NCI-H510A (cell line): ENCODE measurements around the gene KLHL1.
A peak's percentile ranks its signal among the peaks of the same experiment; 100 is the strongest.

ENCODE experiments used
- DNase-seq: peaks from one replicate; lab custom pipeline; 2025; lab: John Stamatoyannopoulos, UW

The KLHL1 gene

DNA sequence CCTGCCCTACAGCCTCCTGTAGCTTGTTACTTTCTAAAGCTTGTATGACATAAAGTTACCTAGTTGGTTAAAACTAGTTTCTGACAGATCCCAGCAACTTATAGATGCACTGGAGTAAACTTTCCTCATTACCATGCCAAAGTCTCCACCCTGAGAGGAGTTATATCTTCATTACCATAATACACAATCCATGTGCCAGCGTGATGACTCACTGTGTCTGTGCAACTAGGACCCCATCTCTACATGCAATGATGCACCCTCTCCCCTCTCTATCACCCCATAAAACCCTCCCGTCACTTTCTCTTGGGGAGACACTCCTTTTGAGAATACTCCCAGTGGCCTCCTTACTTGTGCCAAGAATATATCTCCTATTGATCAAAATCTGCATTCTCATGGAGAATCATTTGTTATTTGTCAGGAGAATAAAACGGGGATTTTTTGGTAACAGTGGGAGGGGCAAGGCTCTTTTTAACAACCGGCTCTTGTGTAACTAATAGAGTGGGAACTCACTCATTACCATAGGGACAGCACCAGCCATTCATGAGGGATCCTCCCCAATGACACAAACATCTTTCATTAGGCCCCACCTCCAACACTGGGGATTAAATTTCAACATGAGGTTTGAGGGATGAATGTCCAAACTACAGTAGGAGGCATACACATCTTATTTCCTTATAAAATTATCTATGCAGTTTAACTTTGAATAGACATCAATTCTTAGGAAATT is 235.8 kb downstream of the KLHL1 start:
- DNase-seq: no peak

DNA sequence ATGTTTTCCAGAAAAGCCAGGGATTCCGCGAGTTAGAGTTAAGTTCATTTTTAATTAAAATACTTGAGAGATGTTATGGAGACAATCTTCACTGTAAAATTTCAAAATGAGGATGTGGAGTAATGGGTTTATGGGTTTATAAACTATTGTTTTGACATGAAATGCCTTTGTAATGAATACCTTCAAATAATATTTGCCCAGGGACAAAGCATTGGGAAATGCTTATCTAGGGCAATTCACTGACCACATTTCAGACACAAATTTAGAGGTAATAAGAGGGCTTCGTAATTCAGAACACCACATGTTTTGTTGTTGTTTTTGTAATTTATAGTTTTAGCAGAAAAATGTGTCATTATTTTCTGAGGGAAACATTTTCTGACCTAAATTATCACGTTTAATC is 241.7 kb downstream of the KLHL1 start:
- DNase-seq: no peak

DNA sequence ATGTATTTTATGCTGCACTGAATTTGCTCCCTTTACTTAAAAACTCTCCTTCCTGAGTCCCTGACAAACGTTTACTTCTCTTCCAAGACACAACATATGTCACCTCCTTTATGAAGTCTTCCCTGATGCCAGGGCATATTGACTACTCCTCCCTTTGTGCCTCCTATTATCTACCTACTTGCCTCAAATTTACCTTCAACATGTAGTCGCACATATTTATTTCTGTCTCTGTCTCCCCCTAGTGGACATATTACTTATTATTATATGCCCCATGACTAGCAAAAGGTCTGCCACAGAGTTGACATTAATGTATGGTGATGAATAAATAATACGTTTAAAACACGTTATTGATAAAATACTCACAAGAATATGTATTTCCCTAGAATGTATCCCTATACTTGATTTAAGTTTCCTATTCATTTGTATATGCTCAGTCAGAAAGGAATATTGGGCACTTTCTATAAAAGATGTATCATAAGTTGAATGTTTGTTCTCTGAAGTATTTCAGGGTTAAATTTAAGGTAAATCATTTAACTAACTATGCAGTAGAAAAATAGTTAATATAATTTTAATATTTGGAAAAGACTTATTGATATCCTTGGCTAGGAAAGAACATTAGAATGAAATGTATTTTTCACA is 250.9 kb downstream of the KLHL1 start:
- DNase-seq: peak; percentile 8

DNA sequence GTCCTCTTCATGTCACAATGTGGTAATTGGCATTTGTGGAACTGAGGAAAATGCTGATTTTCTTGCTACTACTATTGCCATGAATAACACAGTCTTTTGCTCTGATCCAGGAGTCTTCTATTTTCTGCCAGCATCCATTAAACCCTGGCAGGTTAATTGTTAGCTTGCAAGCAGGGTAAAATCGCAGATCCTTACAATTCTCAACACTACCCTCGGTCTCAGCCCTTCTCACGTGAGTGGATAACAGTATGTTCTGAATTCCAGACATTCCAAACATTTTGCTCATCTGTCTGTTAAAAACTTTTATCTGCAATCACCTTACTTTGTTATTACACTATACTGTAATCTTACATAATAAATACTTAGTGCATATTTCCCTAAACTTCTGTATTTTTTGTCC is 251.9 kb downstream of the KLHL1 start:
- DNase-seq: no peak

DNA sequence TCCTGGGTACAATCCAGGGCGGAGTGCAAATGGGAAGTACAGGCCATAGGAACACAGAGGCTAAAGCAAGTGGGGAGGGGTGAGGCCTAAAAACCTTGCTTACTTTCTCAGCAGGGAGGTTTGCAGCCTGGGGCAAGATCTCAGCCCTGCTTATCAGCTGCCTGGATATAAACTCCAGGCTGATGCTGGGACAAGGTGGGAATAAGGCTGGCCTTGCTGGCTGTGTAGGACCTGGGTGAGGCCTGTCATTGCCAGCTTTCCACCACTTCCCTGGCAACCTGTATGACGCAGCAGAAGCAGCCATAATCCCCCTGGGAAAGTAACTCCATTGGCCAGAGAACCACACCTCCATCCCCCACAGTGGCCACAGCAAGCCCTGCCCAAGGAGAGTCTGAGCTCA is 279.7 kb downstream of the KLHL1 start:
- DNase-seq: no peak

DNA sequence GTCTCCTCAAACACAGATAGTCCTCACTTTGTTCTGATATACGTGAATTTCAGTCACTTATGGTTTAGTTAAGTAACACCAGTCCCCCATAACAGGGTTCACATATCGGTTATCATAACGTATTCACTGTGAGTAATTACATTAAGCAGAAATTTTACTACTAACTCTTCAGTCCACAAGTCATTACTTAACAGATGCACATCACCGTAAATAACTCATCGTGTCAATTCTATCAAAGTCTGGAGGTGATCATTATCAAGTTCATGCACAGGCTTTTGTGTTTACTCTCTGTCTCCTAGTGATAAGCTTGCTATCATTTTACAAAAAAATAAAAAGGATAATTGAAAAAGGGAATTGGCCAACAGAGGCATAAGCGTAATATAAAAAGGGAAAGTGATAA is 288.1 kb downstream of the KLHL1 start:
- DNase-seq: no peak

DNA sequence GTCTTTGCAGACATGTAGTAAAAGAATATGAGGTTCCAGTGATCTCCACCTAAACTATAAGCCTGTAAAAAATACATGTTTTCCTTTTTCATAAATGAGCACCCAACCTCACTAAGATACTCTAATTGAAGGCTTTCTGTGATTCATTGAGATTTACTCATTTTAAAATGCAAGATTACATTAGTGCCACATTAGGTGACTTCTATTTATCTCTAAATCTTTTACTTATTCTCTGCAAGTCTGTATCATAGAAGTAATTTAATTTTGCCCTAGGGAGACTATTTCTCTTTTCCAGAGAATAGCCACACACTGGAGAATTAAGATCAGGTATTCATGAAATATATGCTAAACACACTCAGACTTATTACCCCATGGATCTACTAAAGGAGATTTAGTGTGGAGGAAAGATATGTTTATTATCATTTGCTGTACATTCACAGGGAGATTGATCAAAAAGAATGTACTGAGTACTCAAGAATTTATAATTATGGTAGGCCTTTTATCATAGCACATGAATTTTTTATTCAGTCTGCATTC is 290.9 kb downstream of the KLHL1 start:
- DNase-seq: no peak

DNA sequence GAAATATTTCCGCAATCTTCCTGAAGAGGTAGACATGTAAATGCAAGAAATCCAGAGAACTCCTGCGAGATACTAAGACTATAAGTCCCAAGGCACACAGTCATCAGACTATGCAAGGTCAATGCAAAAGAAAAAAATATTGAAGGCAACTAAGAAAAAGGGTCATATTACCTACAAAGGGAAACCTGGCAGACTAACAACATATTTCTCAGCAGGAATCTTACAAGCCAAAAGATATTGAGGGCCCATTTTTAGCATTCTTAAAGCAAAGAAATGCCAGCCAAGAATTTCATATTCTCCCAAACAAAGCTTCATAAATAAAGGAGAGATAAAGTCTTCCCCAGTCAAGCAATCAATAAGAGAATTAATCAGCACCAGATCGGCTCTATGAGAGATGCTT is 299.1 kb downstream of the KLHL1 start:
- no peak for DNase-seq

DNA sequence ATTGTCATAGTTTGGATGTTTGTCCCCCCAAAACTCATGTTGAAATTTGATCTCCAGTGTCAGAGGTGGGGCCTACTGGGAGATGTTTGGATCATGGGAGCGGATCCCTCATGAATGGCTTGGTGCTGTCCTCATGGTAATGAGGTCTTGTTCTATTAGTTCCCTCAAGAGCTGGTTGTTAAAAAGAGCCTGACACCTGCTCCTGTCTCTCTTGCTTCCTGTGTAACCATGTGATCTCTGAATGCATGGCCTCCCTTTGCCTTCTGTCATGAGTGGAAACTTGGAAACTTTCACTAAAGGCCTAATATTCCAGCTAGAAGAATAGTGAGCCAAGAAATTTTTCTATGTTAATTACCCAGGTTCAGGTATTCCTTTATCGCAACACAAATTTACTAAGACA is 312.0 kb downstream of the KLHL1 start:
- no peak for DNase-seq

DNA sequence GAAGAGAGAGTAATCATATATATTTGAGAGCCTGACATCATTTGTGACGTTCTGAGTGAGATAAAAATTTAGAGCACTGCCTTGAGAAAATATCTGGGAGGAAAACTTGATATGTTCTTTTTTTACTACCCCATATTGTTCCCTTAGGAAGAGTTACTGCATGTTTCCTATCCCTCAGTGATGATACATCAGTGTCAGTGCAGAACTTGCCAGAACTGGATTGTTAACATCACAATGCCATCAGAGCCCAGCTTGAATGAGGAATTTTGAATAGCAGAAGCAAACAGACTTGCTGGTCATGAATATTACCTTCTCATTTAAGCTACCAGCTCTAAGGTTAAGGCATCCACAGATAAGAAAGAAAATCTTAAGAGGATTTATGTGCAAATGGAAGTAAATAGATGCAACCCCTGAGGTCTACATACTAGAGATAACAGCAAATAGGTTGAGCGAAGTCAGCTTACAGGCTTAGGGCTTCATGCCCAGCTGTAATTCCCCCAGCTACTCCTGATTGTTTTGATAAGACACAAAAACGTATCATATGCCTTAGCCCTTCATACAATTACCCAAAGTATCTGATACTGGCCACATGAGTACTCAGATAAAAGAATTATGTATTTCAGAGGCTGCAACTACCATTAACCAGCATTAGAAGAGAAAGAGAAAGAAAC is 314.3 kb downstream of the KLHL1 start:
- DNase-seq: no peak

DNA sequence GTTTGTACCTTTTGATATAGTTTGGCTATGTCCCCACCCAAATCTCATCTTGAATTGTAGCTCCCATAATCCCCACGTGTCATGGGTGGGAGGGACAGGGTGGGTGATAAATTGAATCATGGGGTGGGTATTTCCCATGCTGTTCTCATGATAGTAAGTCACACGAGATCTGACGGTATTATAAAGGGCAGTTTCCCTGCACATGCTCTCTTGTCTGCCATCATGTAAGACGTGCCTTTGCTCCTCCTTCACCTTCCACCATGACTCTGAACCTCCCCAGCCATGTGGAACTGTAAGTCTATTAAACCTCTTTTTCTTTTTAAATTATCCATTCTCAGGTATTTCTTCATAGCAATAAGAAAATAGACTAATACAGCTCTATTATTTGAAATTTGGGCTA is 331.3 kb downstream of the KLHL1 start:
- no peak for DNase-seq

DNA sequence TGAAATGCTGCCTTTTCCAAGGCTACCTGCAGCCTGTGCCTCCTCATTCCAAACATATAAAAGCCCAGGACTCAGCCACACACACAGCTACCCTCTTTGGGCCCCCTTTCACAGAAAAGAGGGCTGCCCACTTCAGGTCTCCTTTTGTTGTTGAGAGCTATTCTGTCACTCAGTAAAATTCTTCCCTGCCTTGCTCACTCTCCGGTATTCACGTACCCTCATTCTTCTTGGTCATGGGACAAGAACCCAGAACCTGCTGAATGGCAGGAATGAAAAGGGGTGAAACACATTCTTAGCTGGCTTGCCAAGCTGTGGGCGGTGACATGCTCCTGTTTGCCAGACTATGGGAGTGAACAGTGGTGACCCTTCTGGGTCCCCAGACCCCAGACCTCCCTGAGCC is 338.6 kb downstream of the KLHL1 start:
- no peak for DNase-seq

DNA sequence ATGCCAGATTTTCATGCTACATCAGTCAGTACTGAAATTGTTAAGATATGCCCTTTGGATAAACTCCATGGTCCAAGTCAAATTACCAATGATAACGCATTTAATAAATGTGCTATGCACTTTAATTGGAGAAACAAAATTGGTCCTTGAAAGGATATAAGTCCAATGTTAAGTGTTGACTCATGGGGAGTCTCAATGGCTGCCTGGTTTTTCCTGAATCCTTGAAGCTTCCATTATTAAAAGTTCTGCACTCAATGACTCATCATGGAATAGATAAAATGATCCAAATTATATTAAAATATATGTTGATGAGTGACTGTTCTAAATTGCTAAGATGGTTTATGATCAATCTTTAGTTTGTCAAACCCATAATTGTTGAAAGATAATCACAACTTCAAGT is 346.7 kb downstream of the KLHL1 start:
- no peak for DNase-seq

DNA sequence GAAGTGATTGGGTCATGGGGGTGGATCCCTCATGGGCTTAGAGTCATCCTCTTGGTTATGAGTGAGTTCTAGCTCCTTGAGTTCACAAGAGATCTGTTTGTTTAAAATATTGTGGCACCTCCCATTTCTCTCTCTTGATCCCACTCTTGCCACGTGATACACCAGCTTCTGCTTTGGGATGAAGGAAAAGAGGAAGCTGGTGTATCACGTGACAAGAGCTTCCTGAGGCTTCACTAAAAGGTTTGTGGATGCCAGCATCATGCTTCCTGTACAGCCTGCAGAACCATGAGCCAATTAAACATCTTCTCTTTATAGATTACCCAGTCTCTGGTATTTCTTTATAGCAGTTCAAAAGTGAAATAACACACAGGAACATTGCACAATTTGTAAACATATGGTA is 353.2 kb downstream of the KLHL1 start:
- DNase-seq: no peak

DNA sequence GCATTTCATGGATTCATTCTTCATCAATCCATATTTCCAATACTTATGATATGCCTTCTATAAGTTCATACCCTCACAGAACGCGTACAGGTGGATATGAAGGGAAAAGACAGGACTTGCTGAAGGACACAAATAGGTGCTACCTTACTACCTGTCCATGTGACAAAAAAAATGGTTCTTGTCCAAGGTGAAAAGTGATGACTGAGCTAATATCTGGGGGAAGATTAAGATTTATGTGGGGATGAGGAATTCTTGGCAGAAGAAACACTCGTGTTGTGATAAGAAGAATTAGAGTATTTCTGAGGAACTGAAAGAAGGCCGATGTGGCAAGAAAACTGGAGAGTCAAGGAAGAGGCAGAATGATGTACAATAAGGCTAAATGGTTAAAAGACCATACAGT is 357.0 kb downstream of the KLHL1 start:
- no peak for DNase-seq

DNA sequence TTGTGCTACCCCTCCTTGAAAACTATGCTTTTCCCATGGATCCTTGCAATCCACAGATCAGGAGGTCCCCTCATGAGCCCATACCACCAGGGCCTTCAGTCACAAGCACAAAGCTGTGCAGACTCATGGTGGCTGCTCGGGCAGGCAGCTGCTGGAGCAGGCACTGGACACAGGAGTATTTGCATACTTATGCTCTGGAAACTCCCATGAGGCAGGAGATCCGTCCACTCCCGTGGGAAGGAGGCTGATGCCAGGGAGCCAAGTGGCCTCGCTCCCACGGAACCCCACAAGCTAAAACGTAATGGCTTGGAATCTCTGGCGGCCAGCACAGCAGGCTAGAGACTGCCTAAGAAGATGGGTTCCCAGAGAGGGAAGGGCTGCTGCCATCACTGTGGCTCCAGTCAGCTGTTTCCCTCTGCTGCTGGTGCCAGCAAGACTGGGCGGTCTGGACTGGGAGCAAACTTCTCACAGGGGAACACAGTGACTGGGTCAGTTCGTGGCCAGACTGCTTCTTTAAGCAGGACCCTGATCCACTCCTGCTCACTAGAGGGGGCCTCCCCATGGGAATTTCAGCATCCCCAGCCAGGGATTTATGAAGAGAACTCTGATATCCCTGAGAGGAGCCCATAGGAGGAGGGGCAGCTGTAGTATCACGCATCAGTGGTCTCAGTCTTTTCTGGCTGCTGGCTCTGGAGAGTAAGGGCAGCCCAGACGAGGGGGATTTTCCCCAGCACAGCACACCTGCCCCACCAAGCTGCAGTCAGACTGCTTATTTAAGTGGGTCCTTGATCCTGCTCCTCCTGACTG is 370.9 kb downstream of the KLHL1 start:
- no peak for DNase-seq

DNA sequence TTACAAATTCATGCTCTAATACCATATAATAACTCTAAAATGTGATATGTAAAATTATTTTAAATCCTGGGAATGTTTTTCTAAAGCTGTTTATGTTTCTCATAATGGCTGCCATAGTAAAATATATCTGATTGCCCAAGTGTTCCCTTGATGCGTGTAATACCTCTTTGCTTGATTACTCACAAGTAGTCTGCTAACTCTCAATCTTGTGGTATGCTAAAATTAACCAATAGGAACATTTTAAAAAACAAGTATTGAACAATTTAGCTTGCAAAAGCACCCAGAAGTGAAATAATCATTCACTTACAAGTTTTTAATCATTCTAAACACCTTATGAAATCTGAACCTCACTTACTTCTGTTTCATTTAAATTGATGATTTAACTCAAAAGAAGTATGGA is 386.6 kb downstream of the KLHL1 start:
- DNase-seq: no peak

DNA sequence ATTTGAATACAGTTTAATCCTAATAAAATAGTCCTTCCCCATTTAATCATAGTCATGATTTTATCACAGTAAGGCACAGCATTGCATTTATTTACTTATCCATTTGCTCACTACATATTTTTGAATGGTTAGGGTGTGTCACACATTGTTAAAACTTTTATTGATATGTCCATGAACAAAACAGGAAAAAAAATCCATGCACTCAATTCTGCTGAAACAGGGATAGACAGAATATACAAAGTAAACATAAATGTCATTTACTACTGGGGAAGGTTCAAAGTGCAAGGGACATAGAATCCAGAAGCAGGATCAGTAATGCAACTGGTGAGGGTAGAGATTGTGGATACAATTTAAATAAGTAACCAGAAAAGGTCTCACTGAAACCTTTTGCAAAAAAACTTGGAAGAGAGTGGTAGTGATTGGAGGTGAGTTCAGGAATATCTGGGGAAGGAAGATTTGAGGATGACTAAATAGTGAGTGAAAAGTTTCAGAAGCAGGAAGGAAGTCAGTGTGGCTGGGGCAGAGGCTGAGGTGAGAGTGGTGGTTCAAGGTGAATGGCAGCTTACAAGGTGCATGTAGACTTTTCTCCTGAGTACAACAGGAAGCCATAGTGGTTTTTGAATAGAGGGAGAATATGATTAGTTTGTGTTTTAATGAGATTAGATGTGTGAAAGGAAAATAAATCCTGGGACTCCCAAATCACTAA is 387.8 kb downstream of the KLHL1 start:
- no peak for DNase-seq

DNA sequence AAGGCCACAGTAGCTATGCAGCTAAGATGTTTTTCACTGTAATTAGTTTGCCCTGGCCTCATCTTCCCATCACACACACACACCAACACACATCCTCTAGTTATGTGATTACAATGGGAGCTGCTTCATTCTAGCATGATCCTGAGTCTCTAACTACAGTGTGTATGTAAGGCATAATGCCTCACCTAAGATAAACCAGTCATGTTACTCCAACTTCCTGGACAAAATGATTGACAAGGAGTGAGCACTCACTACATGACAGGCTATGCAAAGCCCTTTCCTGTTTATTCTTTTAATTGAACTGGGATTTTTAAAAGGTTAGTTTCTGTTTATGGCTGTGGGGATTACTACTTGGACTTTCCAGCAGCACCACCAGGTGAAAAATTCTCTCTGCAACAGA is 401.4 kb downstream of the KLHL1 start:
- DNase-seq: no peak

DNA sequence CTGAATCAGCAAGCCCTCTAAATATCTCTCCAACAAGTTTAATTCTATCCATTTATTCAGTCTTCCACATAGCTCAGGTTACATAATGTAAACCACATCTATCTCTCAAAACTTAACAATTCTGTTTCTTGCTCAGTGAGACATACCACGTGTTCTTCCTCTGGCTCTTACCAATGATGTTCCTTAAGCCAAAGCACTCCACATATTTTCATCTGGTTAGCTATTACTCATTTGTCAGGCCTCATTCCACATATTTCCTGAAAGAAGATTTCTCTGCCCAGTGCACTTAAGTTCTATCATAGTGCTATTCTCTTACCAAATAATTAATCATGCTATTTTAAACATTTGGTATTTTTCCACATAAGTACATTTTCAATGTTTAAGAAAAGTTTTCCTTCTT is 403.9 kb downstream of the KLHL1 start:
- no peak for DNase-seq

DNA sequence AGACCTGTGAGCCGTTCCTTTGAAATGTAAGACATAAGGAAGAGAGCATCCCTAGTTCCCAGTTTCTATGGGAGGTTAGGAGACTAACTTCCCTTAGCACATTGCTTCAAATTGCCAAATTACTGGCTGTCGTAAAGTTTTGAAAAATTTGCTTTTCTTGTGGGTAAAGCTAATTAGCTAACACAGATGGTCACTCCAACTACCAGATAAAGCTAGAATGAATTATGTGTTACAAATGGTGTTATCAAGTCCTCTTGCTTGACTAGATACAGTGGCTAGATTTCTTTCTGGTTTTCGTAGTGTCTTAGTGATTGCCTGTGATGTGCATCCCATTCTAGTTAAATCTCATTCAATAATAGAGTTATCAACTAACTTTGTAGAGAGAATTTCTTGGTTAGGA is 417.3 kb downstream of the KLHL1 start:
- no peak for DNase-seq
